IMR-90 (cell line): ENCODE results near the gene QSOX2. TPM values are rescaled to one million over a fixed set of nuclear protein-coding genes. Genes with fewer than 3 reads are reported as not detected.
A peak's percentile ranks its signal among the peaks of the same experiment; 100 is the strongest.
"Not testable (repeated sequence)": the region's sequence is repeated elsewhere in the genome, so short reads cannot be mapped to it uniquely, and the experiment has no call there.

ENCODE experiments used
- ATAC-seq: fragments of 200-7000 bp; cut with Tn5 transposase; 2 replicates; pipeline ENCODE4 v1.9.1; 2020; ENCODE audit warnings: low read depth, mild to moderate bottlenecking, moderate library complexity
- BruUV-seq: library from RNA; stranded (reverse); fragments of 400-500 nt; replicated peaks from 2 replicates; lab custom pipeline; 2021; lab: Mats Ljungman, UMichigan
- CTCF ChIA-PET: fragments of 300-600 bp; formaldehyde crosslinking; extraction: SDS; loops from one replicate; lab custom pipeline; 2021; ENCODE audit warnings: antibody characterized with exemption; lab: Yijun Ruan, JAX
- POLR2A ChIA-PET: fragments of 300-600 bp; sonication (Branson Sonifier 250); formaldehyde crosslinking; loops from one replicate; lab custom pipeline; 2022; ENCODE audit warnings: antibody characterized with exemption; ENCODE audit not compliant: unreplicated experiment; lab: Charles Lee
- DNase-seq: peaks from one replicate; pipeline ENCODE4 v3.0.0; 2013
- H2AFZ ChIP-seq: replicated peaks from 2 replicates; pipeline ENCODE3; 2013; ENCODE audit warnings: low read length, mild to moderate bottlenecking; ENCODE audit not compliant: poor library complexity
- H2AK5ac ChIP-seq: 2 replicates; pipeline ENCODE4 v1.6.1; 2013; ENCODE audit warnings: low read depth, low read length, inconsistent platforms
- H2AK9ac ChIP-seq: replicated peaks from 2 replicates; pipeline ENCODE3; 2013; ENCODE audit warnings: mild to moderate bottlenecking, low read depth, low read length, moderate library complexity; ENCODE audit not compliant: poor library complexity
- H2BK120ac ChIP-seq: 2 replicates; pipeline ENCODE4 v1.6.1; 2013; ENCODE audit warnings: low read depth, low read length, inconsistent platforms
- H2BK15ac ChIP-seq: 3 replicates; pipeline ENCODE4 v1.6.1; 2013; ENCODE audit warnings: low read depth, low read length, inconsistent platforms
- H2BK20ac ChIP-seq: 2 replicates; pipeline ENCODE4 v1.6.1; 2013; ENCODE audit warnings: low read depth, mild to moderate bottlenecking, inconsistent platforms, low read length, moderate library complexity
- H2BK5ac ChIP-seq: 2 replicates; pipeline ENCODE4 v1.6.1; 2013; ENCODE audit warnings: mild to moderate bottlenecking, low read depth, low read length, inconsistent platforms; ENCODE audit not compliant: poor library complexity, severe bottlenecking
- H3K14ac ChIP-seq: replicated peaks from 2 replicates; pipeline ENCODE4 v1.6.1; 2013; ENCODE audit warnings: low read depth, low read length, inconsistent platforms
- H3K18ac ChIP-seq: 2 replicates; pipeline ENCODE4 v1.6.1; 2013; ENCODE audit warnings: low read depth, low read length, control low read depth
- H3K23ac ChIP-seq: 2 replicates; pipeline ENCODE4 v1.6.1; 2013; ENCODE audit warnings: low read depth, low read length, inconsistent platforms
- H3K27ac ChIP-seq: 2 replicates; pipeline ENCODE4 v1.5.1; 2013; ENCODE audit warnings: mild to moderate bottlenecking, control low read depth, low read length; ENCODE audit not compliant: insufficient read depth
- H3K27me3 ChIP-seq: 2 replicates; pipeline ENCODE4 v1.6.1; 2013; ENCODE audit warnings: low read length; ENCODE audit not compliant: control insufficient read depth, insufficient read depth
- H3K36me3 ChIP-seq: 2 replicates; pipeline ENCODE4 v1.6.1; 2013; ENCODE audit warnings: low read length, mixed read lengths; ENCODE audit not compliant: control insufficient read depth, insufficient read depth
- H3K4ac ChIP-seq: 2 replicates; pipeline ENCODE4 v1.6.1; 2013; ENCODE audit warnings: low read depth, low read length, inconsistent platforms
- H3K4me1 ChIP-seq: 2 replicates; pipeline ENCODE4 v1.6.1; 2013; ENCODE audit warnings: low read length, mixed read lengths; ENCODE audit not compliant: control insufficient read depth, insufficient read depth
- H3K4me2 ChIP-seq: 2 replicates; pipeline ENCODE4 v1.6.1; 2013; ENCODE audit warnings: low read depth, mild to moderate bottlenecking, control low read depth, low read length, moderate library complexity
- H3K4me3 ChIP-seq: 2 replicates; pipeline ENCODE4 v1.5.1; 2013; ENCODE audit warnings: low read depth, mild to moderate bottlenecking, control low read depth, low read length, moderate library complexity; ENCODE audit not compliant: insufficient read depth
- H3K56ac ChIP-seq: 2 replicates; pipeline ENCODE4 v1.6.1; 2013; ENCODE audit warnings: low read length, inconsistent platforms; ENCODE audit not compliant: insufficient read depth; ENCODE audit errors: extremely low read depth
- H3K79me1 ChIP-seq, 2 experiments: 2 replicates each; pipeline ENCODE4 v1.6.1; 2013; ENCODE audit warnings: low read length in 2 of 2, inconsistent platforms in 1 of 2, low read depth in 1 of 2
- H3K9ac ChIP-seq: 2 replicates; pipeline ENCODE4 v1.6.1; 2013; ENCODE audit warnings: low read depth, low read length, control low read depth
- H3K9me1 ChIP-seq: 2 replicates; pipeline ENCODE4 v1.6.1; 2013; ENCODE audit warnings: low read length, inconsistent platforms; ENCODE audit not compliant: insufficient read depth
- H3K9me3 ChIP-seq: 2 replicates; pipeline ENCODE4 v1.6.1; 2013; ENCODE audit warnings: low read length; ENCODE audit not compliant: control insufficient read depth, insufficient read depth
- H4K20me1 ChIP-seq: 2 replicates; pipeline ENCODE4 v1.6.1; 2013; ENCODE audit warnings: low read length, inconsistent platforms; ENCODE audit not compliant: insufficient read depth
- H4K5ac ChIP-seq: 2 replicates; pipeline ENCODE4 v1.6.1; 2013; ENCODE audit warnings: mild to moderate bottlenecking, low read depth, low read length, control low read depth
- H4K8ac ChIP-seq, 2 experiments: 2 replicates each; pipeline ENCODE4 v1.6.1; 2013; ENCODE audit warnings: low read depth in 2 of 2, low read length in 2 of 2, control low read depth in 1 of 2, inconsistent platforms in 1 of 2
- H4K91ac ChIP-seq: 2 replicates; pipeline ENCODE4 v1.6.1; 2013; ENCODE audit warnings: low read depth, low read length, inconsistent platforms; ENCODE audit not compliant: insufficient read depth
- WGBS, 2 experiments: methylation state at CpG; one replicate each; pipeline versions ENCODE4 v1.1.5 to v1.1.7; 2013; ENCODE audit warnings: missing lambda C conversion rate in 2 of 2; ENCODE audit not compliant: insufficient read length in 1 of 2; ENCODE audit errors: extremely low coverage in 2 of 2; 5-methylcytosine and 5-hydroxymethylcytosine counted together
- dilution Hi-C: fragments of 300-500 bp; cut with HindIII; formaldehyde crosslinking; loops from one replicate; pipeline ENCODE4 v1.14.3; 2018; ENCODE audit warnings: low sequenced_read_pairs; ENCODE audit not compliant: unreplicated experiment
- in situ Hi-C: fragments of 300-500 bp; cut with MboI; formaldehyde crosslinking; loops from 3 replicates; pipeline ENCODE4 v1.14.3; 2019; ENCODE audit warnings: low sequenced_read_pairs, inconsistent platforms, mixed read lengths
- intact Hi-C: fragments of 100-400 bp; cut with micrococcal nuclease; formaldehyde crosslinking; loops from 2 replicates; pipeline ENCODE4 v1.10.0; 2022
- polyA plus RNA-seq, 3 experiments: library from polyadenylated mRNA; depleted of rRNA; stranded (reverse); fragments of >200 nt; gene quantifications; 2 replicates each; pipeline ENCODE4 v1.2.3, GENCODE V29; 2012; ENCODE audit warnings: low replicate concordance in 1 of 3
- total RNA-seq: library from RNA; depleted of rRNA; stranded (reverse); fragments of >200 nt; gene quantifications from 2 replicates; pipeline ENCODE4 v1.2.3, GENCODE V29; 2012

QSOX2 gene
- total and polyA plus RNA-seq, 2 of the 4 experiments (the other 2 are of a cell fraction) = 5.9 to 12.9 TPM

- H3K4me3 ChIP-seq, H3K4me1 ChIP-seq, BruUV-seq, dilution Hi-C loops, H2BK5ac ChIP-seq, H3K4ac ChIP-seq, H4K91ac ChIP-seq, H3K18ac ChIP-seq, H2BK20ac ChIP-seq, DNase-seq, H3K56ac ChIP-seq, H3K27ac ChIP-seq, H3K9me3 ChIP-seq, H3K23ac ChIP-seq, H2AK5ac ChIP-seq, ATAC-seq, H4K20me1 ChIP-seq, in situ Hi-C loops, H3K79me1 ChIP-seq, H3K36me3 ChIP-seq, H3K4me2 ChIP-seq, H2BK15ac ChIP-seq, H3K9me1 ChIP-seq, H3K9ac ChIP-seq, H2BK120ac ChIP-seq: not testable (repeated sequence)
- intact Hi-C loops = loop anchor here (5.0 kb wide), 1 partner anchor 664 kb away; no protein-coding TSS in a partner anchor
- Histone ChIP-seq H2AK9ac (peak overlapping the region; percentile 82), H4K8ac (peak overlapping the region in 1 of 2 experiments; percentile 69; a peak in 3 of 4 replicates), H3K27me3 (peaks cover 24% of the 10 kb centered on the region), H4K5ac (0 out of 2 replicates have a peak overlapping the region, but pooled peaks have one; percentile 45), H2AFZ (peak overlapping the region; percentile 58), H3K14ac (0 out of 2 replicates have a peak overlapping the region, but pooled peaks have one; percentile 4)
- CTCF ChIA-PET = interaction anchor here (0.5 to 0.6 kb wide), 2 partner anchors 424 to 553 kb away, joined by 3 read pairs; no protein-coding TSS in a partner anchor
- 97% methylated on average over 12 of the region's 18 CpGs; no CpG with 5 or more reads in 1 of the 2 experiments for WGBS, 2 experiments
- POLR2A ChIA-PET = interaction anchor here (1.0 kb wide), 1 partner anchor 17 kb away, joined by 3 read pairs; no protein-coding TSS in a partner anchor
These were observed 21.0 kb upstream of the QSOX2 start for GRCh38 chr9:136266641-136267040.
